H1 (cell line): ENCODE data around the gene EVA1C. TPM values are rescaled to one million over a fixed set of nuclear protein-coding genes. Genes with fewer than 3 reads are reported as not detected.

ENCODE experiments used
- CTCF ChIA-PET: fragments of 300-600 bp; sonication (Branson Sonifier 250); formaldehyde crosslinking; loops from one replicate; lab custom pipeline; 2021; ENCODE audit not compliant: partially characterized antibody; lab: Charles Lee
- POLR2A ChIA-PET: fragments of 300-600 bp; sonication (Branson Sonifier 250); formaldehyde crosslinking; loops from one replicate; lab custom pipeline; 2021; ENCODE audit warnings: inconsistent platforms; ENCODE audit not compliant: partially characterized antibody; lab: Charles Lee
- DNase-seq, 2 experiments: peaks; one replicate each; pipeline versions ENCODE4 v3.0.0 to v3.0.0-alpha.2; 2010 to 2022; ENCODE audit warnings: low spot score in 2 of 2, low read depth in 1 of 2, mixed read lengths in 1 of 2
- FAIRE-seq: peaks from 2 replicates; lab custom pipeline; 2011; peaks lifted over from hg19 to GRCh38; lab: Jason Lieb, UNC
- H2AFZ ChIP-seq: 2 replicates; pipeline ENCODE4 v1.8.1; 2012; ENCODE audit warnings: low read length, inconsistent platforms
- H2AK5ac ChIP-seq: 2 replicates; pipeline ENCODE4 v1.6.1; 2013; ENCODE audit warnings: low read depth, low read length
- H2BK120ac ChIP-seq: replicated peaks from 2 replicates; pipeline ENCODE3; 2013; ENCODE audit warnings: low read depth, low read length, inconsistent platforms
- H2BK12ac ChIP-seq: 2 replicates; pipeline ENCODE4 v1.6.1; 2013; ENCODE audit warnings: low read depth, low read length
- H2BK15ac ChIP-seq: 2 replicates; pipeline ENCODE4 v1.6.1; 2013; ENCODE audit warnings: low read length
- H2BK20ac ChIP-seq: 2 replicates; pipeline ENCODE4 v1.6.1; 2013; ENCODE audit warnings: low read length
- H2BK5ac ChIP-seq: 2 replicates; pipeline ENCODE4 v1.6.1; 2013; ENCODE audit warnings: low read depth, low read length
- H3K14ac ChIP-seq: 2 replicates; pipeline ENCODE4 v1.6.1; 2013; ENCODE audit warnings: inconsistent platforms; ENCODE audit not compliant: insufficient read length
- H3K18ac ChIP-seq: 2 replicates; pipeline ENCODE4 v1.6.1; 2013; ENCODE audit warnings: low read length; ENCODE audit errors: extremely low read depth
- H3K23ac ChIP-seq: 2 replicates; pipeline ENCODE4 v1.6.1; 2013; ENCODE audit warnings: inconsistent platforms; ENCODE audit not compliant: insufficient read length
- H3K23me2 ChIP-seq: 2 replicates; pipeline ENCODE4 v1.6.1; 2013; ENCODE audit warnings: low read depth, low read length
- H3K27ac ChIP-seq: 2 replicates; pipeline ENCODE4 v1.6.1; 2011; ENCODE audit warnings: low read depth, low read length, inconsistent platforms
- H3K27me3 ChIP-seq, 4 experiments: replicated peaks in 1 of 4; 1 replicate in 1 of 4; 2 replicates in 3 of 4; pipeline versions ENCODE4 v1.6.1 to v1.8.1; 2011 to 2013; ENCODE audit warnings: low read length in 3 of 4, mild to moderate bottlenecking in 3 of 4, inconsistent platforms in 2 of 4, mixed read lengths in 2 of 4, moderate library complexity in 1 of 4; ENCODE audit not compliant: control insufficient read depth in 3 of 4, insufficient read depth in 3 of 4; ENCODE audit errors: extremely low read depth in 1 of 4
- H3K36me3 ChIP-seq, 4 experiments: 2 replicates each; pipeline versions ENCODE4 v1.6.1 to v1.8.1; 2011 to 2013; ENCODE audit warnings: mild to moderate bottlenecking in 4 of 4, low read length in 3 of 4, moderate library complexity in 2 of 4, control low read depth in 1 of 4, inconsistent platforms in 1 of 4; ENCODE audit not compliant: insufficient read depth in 4 of 4, control insufficient read depth in 2 of 4
- H3K4ac ChIP-seq: replicated peaks from 2 replicates; pipeline ENCODE3; 2013; ENCODE audit warnings: low read length, low read depth, mixed read lengths, inconsistent platforms; ENCODE audit not compliant: insufficient read length
- H3K4me1 ChIP-seq, 4 experiments: replicated peaks in 1 of 4; 1 replicate in 1 of 4; 2 replicates in 3 of 4; pipeline versions ENCODE4 v1.6.1 to v1.8.1; 2011 to 2013; ENCODE audit warnings: low read length in 3 of 4, inconsistent platforms in 2 of 4, mixed read lengths in 1 of 4; ENCODE audit not compliant: insufficient read depth in 4 of 4, control insufficient read depth in 3 of 4
- H3K4me2 ChIP-seq, 2 experiments: 2 replicates each; pipeline versions ENCODE4 v1.6.1 to v1.8.1; 2011 to 2013; ENCODE audit warnings: low read depth in 2 of 2, low read length in 2 of 2, control low read depth in 1 of 2, inconsistent platforms in 1 of 2, mild to moderate bottlenecking in 1 of 2; ENCODE audit not compliant: insufficient read depth in 1 of 2
- H3K4me3 ChIP-seq, 4 experiments: fragments of 200-600, 300-600 bp in 1 of 4; sonication (generic), shearing (Covaris generic), sonication (Bioruptor Twin) in 1 of 4; 2 replicates each; pipeline versions ENCODE4 v1.5.1 to v1.8.1; 2011 to 2016; ENCODE audit warnings: low read length in 4 of 4, low read depth in 3 of 4, control low read depth in 2 of 4, inconsistent platforms in 2 of 4, mild to moderate bottlenecking in 2 of 4, mixed read lengths in 1 of 4, moderate library complexity in 1 of 4; ENCODE audit not compliant: insufficient read depth in 2 of 4; ENCODE audit errors: extremely low read depth in 1 of 4
- H3K56ac ChIP-seq: replicated peaks from 2 replicates; pipeline ENCODE3; 2013; ENCODE audit warnings: low read depth, mild to moderate bottlenecking, mixed read lengths, low read length, inconsistent platforms; ENCODE audit not compliant: insufficient read length
- H3K79me1 ChIP-seq: 2 replicates; pipeline ENCODE4 v1.6.1; 2013; ENCODE audit warnings: low read depth, low read length, control low read depth
- H3K79me2 ChIP-seq, 2 experiments: 2 replicates each; pipeline versions ENCODE4 v1.6.1 to v1.8.1; 2012 to 2013; ENCODE audit warnings: low read length in 2 of 2, mild to moderate bottlenecking in 2 of 2, inconsistent platforms in 1 of 2; ENCODE audit not compliant: insufficient read depth in 2 of 2, control insufficient read depth in 1 of 2
- H3K9ac ChIP-seq, 4 experiments: replicated peaks in 1 of 4; 1 replicate in 1 of 4; 2 replicates in 3 of 4; pipeline versions ENCODE4 v1.6.1 to v1.8.1; 2011 to 2013; ENCODE audit warnings: low read depth in 3 of 4, low read length in 3 of 4, control low read depth in 2 of 4, mild to moderate bottlenecking in 2 of 4, moderate library complexity in 2 of 4, inconsistent platforms in 1 of 4; ENCODE audit errors: extremely low read depth in 1 of 4
- H3K9me3 ChIP-seq, 2 experiments: 2 replicates each; pipeline versions ENCODE4 v1.6.1 to v1.8.1; 2012 to 2013; ENCODE audit warnings: mild to moderate bottlenecking in 2 of 2, moderate library complexity in 2 of 2, control low read depth in 1 of 2, inconsistent platforms in 1 of 2, low read depth in 1 of 2, low read length in 1 of 2, mixed read lengths in 1 of 2; ENCODE audit not compliant: insufficient read depth in 2 of 2
- H4K20me1 ChIP-seq, 2 experiments: replicated peaks in 1 of 2; 2 replicates each; pipeline versions ENCODE3 to v1.8.1; 2011 to 2013; ENCODE audit warnings: inconsistent platforms in 2 of 2, low read length in 2 of 2, mild to moderate bottlenecking in 1 of 2; ENCODE audit not compliant: insufficient read depth in 2 of 2, control insufficient read depth in 1 of 2
- H4K5ac ChIP-seq: 2 replicates; pipeline ENCODE4 v1.6.1; 2013; ENCODE audit warnings: low read length, low read depth, mixed read lengths, inconsistent platforms; ENCODE audit not compliant: insufficient read length
- H4K8ac ChIP-seq: 2 replicates; pipeline ENCODE4 v1.8.0; 2013; ENCODE audit warnings: mild to moderate bottlenecking, moderate library complexity, low read length, inconsistent platforms; ENCODE audit not compliant: insufficient read depth; ENCODE audit errors: extremely low read depth
- H4K91ac ChIP-seq: replicated peaks from 2 replicates; pipeline ENCODE3; 2013; ENCODE audit warnings: low read length, mixed read lengths, inconsistent platforms; ENCODE audit not compliant: insufficient read length
- JUND ChIP-seq: IDR thresholded peaks from 2 replicates; pipeline ENCODE4 v1.6.1; 2011; ENCODE audit warnings: mild to moderate bottlenecking, improper control_type of control experiment, low read length
- MAX ChIP-seq: IDR thresholded peaks from 2 replicates; pipeline ENCODE4 v1.6.1; 2012; ENCODE audit warnings: inconsistent platforms
- SIRT6 ChIP-seq: IDR thresholded peaks from one replicate; pipeline ENCODE4 v1.7.1; 2012; ENCODE audit warnings: low read length, inconsistent platforms
- TEAD4 ChIP-seq: IDR thresholded peaks from 2 replicates; pipeline ENCODE4 v1.6.1; 2012; ENCODE audit warnings: low read depth, low read length, inconsistent platforms, mixed read lengths
- WGBS, 2 experiments: shearing (Covaris generic) in 1 of 2; methylation state at CpG; one replicate each; pipeline versions ENCODE4 v1.1.6 to v1.1.7; 2013 to 2015; ENCODE audit warnings: low lambda C conversion rate in 2 of 2, mixed read lengths in 2 of 2, inconsistent platforms in 1 of 2, low coverage in 1 of 2, missing lambda C conversion rate in 1 of 2; ENCODE audit not compliant: insufficient replicate concordance in 2 of 2, insufficient coverage in 1 of 2, insufficient read length in 1 of 2; ENCODE audit errors: extremely low coverage in 1 of 2, missing lambda C conversion rate in 1 of 2; 5-methylcytosine and 5-hydroxymethylcytosine counted together
- polyA plus RNA-seq, 7 experiments: library from polyadenylated mRNA; depleted of rRNA in 3 of 7; stranded (reverse) in 5 of 7; unstranded in 2 of 7; fragments of >200 nt in 5 of 7; fragments of 200-250 nt in 2 of 7; gene quantifications; 1 replicate in 5 of 7; 2 replicates in 1 of 7; 4 replicates in 1 of 7; pipeline versions ENCODE4 v1.2.1 to v1.2.3, GENCODE V29; 2011 to 2013; ENCODE audit warnings: missing spikeins in 2 of 7, mixed read lengths in 2 of 7
- total RNA-seq: library from RNA; stranded (reverse); fragmentation: NEBNext Ultra II Directional; extraction: Animal tissue kit (Norgen Biotek cat#: 25700); gene quantifications from 2 replicates; pipeline ENCODE4 v1.2.1, GENCODE V29; 2021
- TF ChIP-seq, protein P1 (sequence below): IDR thresholded peaks from 2 replicates; pipeline ENCODE4 v1.6.1; 2011; ENCODE audit warnings: low read depth, mild to moderate bottlenecking, low read length; ENCODE audit not compliant: insufficient read depth

EVA1C gene
- total and polyA plus RNA-seq, 2 of the 8 experiments (the other 6 are each of a cell fraction or from before 2014, with no cell fraction given), result 2.6 to 3.6 TPM

- H3K23me2 ChIP-seq, result no peaks in the 10 kb centered on the region; the same call in 1 of the 2 replicates
- no peaks in the 10 kb centered on the region for H3K79me2 ChIP-seq
- no peak overlapping the region for H2BK120ac ChIP-seq
- no peak overlapping the region for H3K23ac ChIP-seq
- 0 out of 2 replicates have a peak overlapping the region, but pooled peaks have one; percentile 12 for H2AFZ ChIP-seq
- no peaks in the 10 kb centered on the region for H3K79me1 ChIP-seq
- H3K27me3 ChIP-seq, result peaks cover 0 to 16% (median 12%) of the 10 kb centered on the region in 4 experiments; a peak in 6 of 7 replicates
- no peak overlapping the region for H3K4me3 ChIP-seq
- H3K4me2 ChIP-seq, result no peak overlapping the region
- H2BK15ac ChIP-seq, result 0 out of 2 replicates have a peak overlapping the region, but pooled peaks have one; percentile 72
- no peak overlapping the region for H3K56ac ChIP-seq
- peak overlapping the region; percentile 46 for H4K91ac ChIP-seq
- no peak overlapping the region for H4K8ac ChIP-seq
- H3K9me3 ChIP-seq, result no peaks in the 10 kb centered on the region
- 0 out of 2 replicates have a peak overlapping the region, but pooled peaks have one; percentile 63 for H2BK12ac ChIP-seq
- H4K20me1 ChIP-seq, result no peaks in the 10 kb centered on the region
- DNase-seq (no peak), FAIRE-seq (no peak)
- H2BK20ac ChIP-seq, result no peak overlapping the region
- no peak overlapping the region for H2AK5ac ChIP-seq
- peaks cover 0 to under 1% (median under 1%) of the 10 kb centered on the region in 4 experiments; a peak in 1 of 7 replicates for H3K4me1 ChIP-seq
- H3K27ac ChIP-seq, result no peak overlapping the region
- POLR2A ChIA-PET, result interaction anchor here (0.9 kb wide), 1 partner anchor 16 kb away, joined by 3 read pairs; no protein-coding TSS in a partner anchor
- no peak overlapping the region for H3K9ac ChIP-seq
- H3K4ac ChIP-seq, result no peak overlapping the region
- TF ChIP-seq, protein P1, sequence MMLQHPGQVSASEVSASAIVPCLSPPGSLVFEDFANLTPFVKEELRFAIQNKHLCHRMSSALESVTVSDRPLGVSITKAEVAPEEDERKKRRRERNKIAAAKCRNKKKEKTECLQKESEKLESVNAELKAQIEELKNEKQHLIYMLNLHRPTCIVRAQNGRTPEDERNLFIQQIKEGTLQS, result no peak
- no peak for TF ChIP-seq SIRT6
- no peak for TF ChIP-seq TEAD4
- no peak for TF ChIP-seq JUND
- TF ChIP-seq MAX, result no peak
- H3K18ac ChIP-seq, result no peak overlapping the region
- WGBS, 2 experiments, result 88% methylated on average over 6 of the region's 6 CpGs; no CpG with 5 or more reads in 1 of the 2 experiments
- H2BK5ac ChIP-seq, result no peak overlapping the region
- H4K5ac ChIP-seq, result no peak overlapping the region
- CTCF ChIA-PET, result interaction anchor here (0.6 to 12.7 kb wide), 10 partner anchors 9 to 201 kb away, joined by 3 to 112 read pairs (median 4); no protein-coding TSS in a partner anchor
- no peaks in the 10 kb centered on the region for H3K36me3 ChIP-seq
- no peak overlapping the region for H3K14ac ChIP-seq
Measured at GRCh38 chr21:32406405-32406804, 6.1 kb upstream of the EVA1C start.
